ENCODE results near the gene ISLR. TPM values are rescaled to one million over a fixed set of nuclear protein-coding genes. Genes with fewer than 3 reads are reported as not detected.
A peak's percentile ranks its signal among the peaks of the same experiment; 100 is the strongest.

The ISLR gene
- total RNA-seq, 1 donor: 106 TPM

DNA sequence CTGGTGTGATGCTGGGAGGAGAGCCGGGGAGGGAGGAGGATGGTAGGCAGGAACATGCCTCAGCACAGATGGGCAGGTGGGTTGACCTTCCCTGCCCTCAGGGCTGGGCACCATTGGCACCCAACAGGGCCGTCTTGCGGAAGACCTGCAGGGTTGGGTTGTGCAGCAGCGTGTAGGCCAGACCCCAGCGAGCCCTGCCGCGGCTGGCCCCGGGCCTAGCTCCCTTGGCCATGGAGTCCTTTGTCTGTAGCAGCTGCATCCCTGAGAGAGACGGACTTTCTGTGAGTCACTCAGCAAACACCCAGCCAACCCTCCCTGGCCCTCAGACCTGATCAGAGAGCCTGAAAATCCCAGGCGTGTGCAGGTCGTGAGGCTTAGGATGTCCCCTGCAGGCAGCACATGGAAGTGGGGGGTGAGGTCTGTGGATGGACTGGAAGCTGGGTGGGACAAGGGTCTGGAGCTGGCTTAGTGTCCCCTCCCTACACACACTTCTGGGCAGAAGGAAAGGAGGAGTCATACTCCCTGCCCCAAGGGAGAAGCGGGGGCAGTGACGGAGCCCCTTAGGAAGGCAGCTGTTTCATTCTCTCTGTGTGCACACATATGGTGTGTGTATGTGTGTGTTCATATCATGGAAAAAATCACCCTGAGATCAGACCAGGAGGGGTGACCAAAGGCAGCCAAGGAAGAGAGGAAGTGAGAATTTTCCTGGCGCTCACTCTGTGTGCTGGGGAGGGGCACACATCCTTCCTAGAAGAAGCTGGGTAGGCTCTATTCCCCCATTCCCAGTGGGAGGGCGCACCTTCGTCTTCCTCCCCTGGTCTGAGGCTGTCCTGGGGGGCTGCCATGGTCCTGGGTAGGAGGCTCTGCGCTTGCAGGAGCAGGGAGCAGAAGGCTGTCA is 6.7 kb downstream of the ISLR start:
- Histone ChIP-seq H3K27ac (ENCODE audit: low read depth, low read length) (peak overlapping the region; percentile 86), H2AFZ (ENCODE audit: low read length) (peak overlapping the region; percentile 64), H3K27me3 (ENCODE audit: insufficient read depth, low read length) (no peaks in the 10 kb centered on the region), H3K36me3 (ENCODE audit: insufficient read depth, low read length) (no peaks in the 10 kb centered on the region), H4K20me1 (ENCODE audit: insufficient read depth, low read length) (no peaks in the 10 kb centered on the region), H3K4me1 (ENCODE audit: insufficient read depth, low read length) (peaks cover 43% of the 10 kb centered on the region), H3K4me2 (ENCODE audit: insufficient read depth, low read length) (peak overlapping the region; percentile 16), H3K4me3 (ENCODE audit: insufficient read depth, low read length) (no peak overlapping the region), H3K9me3 (ENCODE audit: low read depth, low read length) (no peaks in the 10 kb centered on the region), H3K79me2 (ENCODE audit: insufficient read depth, low read length) (no peaks in the 10 kb centered on the region)
- TF ChIP-seq, protein P1, sequence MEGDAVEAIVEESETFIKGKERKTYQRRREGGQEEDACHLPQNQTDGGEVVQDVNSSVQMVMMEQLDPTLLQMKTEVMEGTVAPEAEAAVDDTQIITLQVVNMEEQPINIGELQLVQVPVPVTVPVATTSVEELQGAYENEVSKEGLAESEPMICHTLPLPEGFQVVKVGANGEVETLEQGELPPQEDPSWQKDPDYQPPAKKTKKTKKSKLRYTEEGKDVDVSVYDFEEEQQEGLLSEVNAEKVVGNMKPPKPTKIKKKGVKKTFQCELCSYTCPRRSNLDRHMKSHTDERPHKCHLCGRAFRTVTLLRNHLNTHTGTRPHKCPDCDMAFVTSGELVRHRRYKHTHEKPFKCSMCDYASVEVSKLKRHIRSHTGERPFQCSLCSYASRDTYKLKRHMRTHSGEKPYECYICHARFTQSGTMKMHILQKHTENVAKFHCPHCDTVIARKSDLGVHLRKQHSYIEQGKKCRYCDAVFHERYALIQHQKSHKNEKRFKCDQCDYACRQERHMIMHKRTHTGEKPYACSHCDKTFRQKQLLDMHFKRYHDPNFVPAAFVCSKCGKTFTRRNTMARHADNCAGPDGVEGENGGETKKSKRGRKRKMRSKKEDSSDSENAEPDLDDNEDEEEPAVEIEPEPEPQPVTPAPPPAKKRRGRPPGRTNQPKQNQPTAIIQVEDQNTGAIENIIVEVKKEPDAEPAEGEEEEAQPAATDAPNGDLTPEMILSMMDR (IDR thresholded peaks at IDR 0.05; ENCODE audit: extremely low read depth, low read depth, low read length): no peak
- peak; percentile 96 for DNase-seq (ENCODE audit: insufficient read length, low spot score, missing footprints)

DNA sequence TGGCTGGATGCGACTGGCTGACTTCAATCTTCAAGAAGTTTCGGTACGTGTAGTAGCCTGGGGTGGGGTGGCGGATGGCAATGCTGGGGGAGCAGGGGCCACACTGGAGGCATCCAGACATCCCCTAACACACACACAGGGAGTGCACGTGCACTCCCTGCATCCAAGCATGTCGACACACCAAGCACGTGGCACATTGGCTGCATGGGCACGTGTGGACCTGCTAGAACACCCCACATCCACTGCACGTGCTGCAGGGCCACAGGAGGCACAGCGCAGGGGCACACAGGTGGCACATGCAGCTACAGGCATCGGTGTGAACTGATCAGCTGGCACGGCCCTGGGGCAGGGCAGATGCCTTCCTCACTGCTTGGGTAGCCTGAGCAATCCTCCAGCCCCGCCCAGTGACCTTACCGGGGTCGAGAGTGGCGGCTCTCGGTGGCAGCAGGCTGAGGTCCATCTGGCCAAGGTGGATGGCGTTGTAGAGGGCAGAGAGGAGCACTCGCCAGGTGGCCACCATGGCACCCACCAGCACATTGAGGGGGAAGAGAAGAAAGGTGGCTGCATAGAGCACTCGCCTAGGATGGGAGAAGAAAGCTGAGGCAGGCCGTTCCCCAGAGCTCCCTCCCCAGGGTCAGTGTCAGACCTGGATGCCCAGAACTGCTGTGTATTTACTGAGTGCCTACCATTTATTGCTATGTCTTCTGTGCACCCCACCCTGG is 7.5 kb downstream of the ISLR start:
- no peaks in the 10 kb centered on the region for H4K20me1 ChIP-seq (ENCODE audit: insufficient read depth, low read length)
- no peak for DNase-seq (ENCODE audit: insufficient read length, low spot score, missing footprints)
- peak overlapping the region; percentile 16 for H3K4me2 ChIP-seq (ENCODE audit: insufficient read depth, low read length)
- no peaks in the 10 kb centered on the region for H3K9me3 ChIP-seq (ENCODE audit: low read depth, low read length)
- H3K79me2 ChIP-seq (ENCODE audit: insufficient read depth, low read length): no peaks in the 10 kb centered on the region
- H3K4me1 ChIP-seq (ENCODE audit: insufficient read depth, low read length): peaks cover 51% of the 10 kb centered on the region
- no peaks in the 10 kb centered on the region for H3K36me3 ChIP-seq (ENCODE audit: insufficient read depth, low read length)
- H3K4me3 ChIP-seq (ENCODE audit: insufficient read depth, low read length): no peak overlapping the region
- H3K27me3 ChIP-seq (ENCODE audit: insufficient read depth, low read length): no peaks in the 10 kb centered on the region
- peak overlapping the region; percentile 86 for H3K27ac ChIP-seq (ENCODE audit: low read depth, low read length)
- TF ChIP-seq, protein P1 (IDR thresholded peaks at IDR 0.05; ENCODE audit: extremely low read depth, low read depth, low read length): no peak
- H2AFZ ChIP-seq (ENCODE audit: low read length): no peak overlapping the region

DNA sequence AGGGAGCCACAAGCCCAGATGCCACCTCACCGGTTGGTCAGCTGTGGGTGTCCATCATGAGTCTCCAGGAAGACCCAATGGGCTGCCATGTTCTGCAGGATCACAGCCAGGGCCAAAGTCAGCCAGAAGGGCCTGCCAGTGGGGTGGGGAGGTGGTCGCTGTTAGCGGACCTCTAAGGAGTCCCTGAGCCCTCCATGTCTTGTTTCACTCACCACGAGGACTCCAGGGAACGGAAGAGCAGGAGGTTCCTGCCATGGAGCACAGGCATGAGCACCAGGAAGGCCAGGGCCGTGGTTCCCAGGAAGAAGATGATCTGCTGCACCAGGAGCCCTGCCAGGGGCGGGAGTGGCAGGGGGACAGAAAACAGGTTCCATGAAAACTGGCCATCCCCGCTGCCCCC is 8.6 kb downstream of the ISLR start:
- H3K9me3 ChIP-seq (ENCODE audit: low read depth, low read length): no peaks in the 10 kb centered on the region
- H3K27me3 ChIP-seq (ENCODE audit: insufficient read depth, low read length): no peaks in the 10 kb centered on the region
- H3K4me3 ChIP-seq (ENCODE audit: insufficient read depth, low read length): no peak overlapping the region
- DNase-seq (ENCODE audit: insufficient read length, low spot score, missing footprints): peak; percentile 52
- no peaks in the 10 kb centered on the region for H3K79me2 ChIP-seq (ENCODE audit: insufficient read depth, low read length)
- H4K20me1 ChIP-seq (ENCODE audit: insufficient read depth, low read length): no peaks in the 10 kb centered on the region
- H3K36me3 ChIP-seq (ENCODE audit: insufficient read depth, low read length): no peaks in the 10 kb centered on the region
- no peak overlapping the region for H3K27ac ChIP-seq (ENCODE audit: low read depth, low read length)
- H2AFZ ChIP-seq (ENCODE audit: low read length): no peak overlapping the region
- H3K4me2 ChIP-seq (ENCODE audit: insufficient read depth, low read length): no peak overlapping the region
- H3K4me1 ChIP-seq (ENCODE audit: insufficient read depth, low read length): peaks cover 46% of the 10 kb centered on the region
- TF ChIP-seq, protein P1 (IDR thresholded peaks at IDR 0.05; ENCODE audit: extremely low read depth, low read depth, low read length): no peak

DNA sequence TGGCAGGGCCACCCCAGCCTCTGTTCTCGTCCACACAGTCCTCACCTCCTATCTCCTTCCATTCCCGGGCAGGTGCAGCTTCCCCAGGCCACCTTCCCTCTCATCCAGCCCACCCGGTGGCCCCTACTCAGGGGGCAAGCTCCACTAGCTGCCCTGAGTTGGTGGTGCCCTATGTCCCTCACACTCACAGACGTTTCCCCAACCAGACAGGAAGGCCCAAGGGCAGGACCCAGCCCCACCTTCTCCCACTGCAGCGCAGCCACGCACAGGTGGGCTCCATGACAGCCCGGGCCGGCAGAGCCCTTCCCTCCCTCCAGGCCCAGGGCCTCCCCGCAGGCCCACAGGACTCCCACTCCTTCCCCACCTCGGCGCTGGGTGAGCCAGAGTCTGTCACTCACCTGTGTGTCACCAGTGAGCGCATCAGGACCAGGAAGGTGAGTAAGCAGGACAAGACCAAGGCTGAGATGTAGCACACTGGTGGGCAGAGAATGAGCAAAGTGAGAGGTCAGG is 11.1 kb downstream of the ISLR start:
- TF ChIP-seq, protein P1 (IDR thresholded peaks at IDR 0.05; ENCODE audit: extremely low read depth, low read depth, low read length): no peak

More for the DNA sequence above, 11.1 kb downstream of the ISLR start:
- Histone ChIP-seq H3K4me2 (ENCODE audit: insufficient read depth, low read length) (no peak overlapping the region), H3K36me3 (ENCODE audit: insufficient read depth, low read length) (no peaks in the 10 kb centered on the region), H3K4me1 (ENCODE audit: insufficient read depth, low read length) (peaks cover 22% of the 10 kb centered on the region), H3K27ac (ENCODE audit: low read depth, low read length) (no peak overlapping the region), H3K27me3 (ENCODE audit: insufficient read depth, low read length) (no peaks in the 10 kb centered on the region), H3K4me3 (ENCODE audit: insufficient read depth, low read length) (no peak overlapping the region), H4K20me1 (ENCODE audit: insufficient read depth, low read length) (no peaks in the 10 kb centered on the region), H2AFZ (ENCODE audit: low read length) (no peak overlapping the region), H3K79me2 (ENCODE audit: insufficient read depth, low read length) (no peaks in the 10 kb centered on the region), H3K9me3 (ENCODE audit: low read depth, low read length) (no peaks in the 10 kb centered on the region)
- DNase-seq (ENCODE audit: insufficient read length, low spot score, missing footprints): peak; percentile 36
